ENCODE results near the gene PRR19. TPM values are rescaled to one million over a fixed set of nuclear protein-coding genes. Genes with fewer than 3 reads are reported as not detected.

PRR19 gene
- total RNA-seq, 1 experiment from 2014 or later = 2.3 TPM

DNA sequence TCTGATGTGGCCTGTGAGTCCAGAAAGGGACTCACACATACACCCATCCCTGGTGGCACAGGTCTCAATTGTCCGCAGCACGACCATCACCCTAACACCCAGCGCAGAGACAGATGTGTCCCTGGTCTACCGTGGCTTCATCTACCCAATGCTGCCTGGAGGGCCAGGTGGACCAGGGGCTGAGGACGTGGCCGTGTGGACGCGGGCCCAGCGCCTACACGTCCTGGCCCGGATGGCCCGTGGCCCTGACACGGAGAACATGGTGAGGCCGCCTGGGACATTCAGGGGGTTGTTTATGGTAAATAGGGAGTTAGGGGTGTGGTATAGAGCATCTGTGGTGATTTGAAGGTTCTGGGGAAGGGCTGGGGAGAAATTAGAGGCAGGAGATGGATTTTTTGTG is 46.3 kb downstream of the PRR19 start:
- DNase-seq (ENCODE audit: low read depth) = no peak

DNA sequence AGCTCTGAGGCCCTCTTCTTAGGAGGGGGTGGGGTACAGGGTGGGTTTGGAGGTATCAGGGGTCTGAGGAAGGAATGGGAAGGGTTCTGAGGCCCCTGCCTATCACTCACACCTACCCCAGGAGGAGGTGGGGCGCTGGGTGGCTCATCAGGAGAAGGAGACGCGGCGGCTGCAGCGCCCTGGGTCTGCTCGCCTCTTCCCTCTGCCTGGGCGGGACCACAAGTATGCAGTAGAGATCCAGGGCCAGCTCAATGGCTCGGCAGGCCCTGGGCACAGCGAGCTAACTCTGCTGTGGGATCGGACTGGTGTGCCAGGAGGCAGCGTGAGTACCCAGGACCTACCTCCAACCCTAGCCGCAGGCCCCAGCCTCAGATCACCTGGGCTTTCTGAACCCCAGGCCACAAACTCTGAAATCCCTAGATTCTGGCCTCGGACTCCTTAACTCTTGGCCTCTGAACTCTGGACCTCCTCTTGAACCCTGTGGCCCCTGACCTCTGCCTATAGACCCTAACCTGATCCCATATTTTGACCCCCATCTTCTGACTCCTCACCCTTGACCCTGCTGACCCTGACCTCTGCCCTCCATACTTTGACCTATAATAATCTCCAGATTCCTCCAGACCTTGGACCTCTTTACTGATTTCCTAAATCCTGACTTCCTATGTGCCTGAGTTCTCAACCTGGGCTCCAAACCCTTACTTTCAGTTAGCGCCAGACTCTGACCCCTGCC is 47.6 kb downstream of the PRR19 start:
- DNase-seq (ENCODE audit: low read depth) = no peak

DNA sequence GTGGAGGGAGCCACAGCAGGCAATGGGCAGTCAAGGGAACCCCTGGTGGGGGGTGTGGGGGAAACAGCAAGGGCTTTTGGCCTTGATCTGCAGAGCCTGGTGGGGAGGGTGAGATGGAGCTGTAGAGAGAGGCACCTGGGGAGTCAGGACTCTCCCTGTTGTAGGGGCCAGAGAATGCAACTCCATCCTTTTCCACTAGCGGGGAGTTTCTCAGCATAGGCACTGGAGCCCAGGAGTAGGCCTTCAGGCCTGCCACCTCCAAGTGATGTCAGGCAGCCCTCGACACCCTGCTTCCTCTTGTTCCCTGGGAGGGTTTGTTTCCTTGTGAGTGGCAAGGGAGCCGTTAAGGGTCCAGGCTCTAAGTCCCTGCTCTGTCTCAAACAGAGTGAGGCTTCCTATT is 48.5 kb downstream of the PRR19 start:
- no peak for DNase-seq (ENCODE audit: low read depth)

DNA sequence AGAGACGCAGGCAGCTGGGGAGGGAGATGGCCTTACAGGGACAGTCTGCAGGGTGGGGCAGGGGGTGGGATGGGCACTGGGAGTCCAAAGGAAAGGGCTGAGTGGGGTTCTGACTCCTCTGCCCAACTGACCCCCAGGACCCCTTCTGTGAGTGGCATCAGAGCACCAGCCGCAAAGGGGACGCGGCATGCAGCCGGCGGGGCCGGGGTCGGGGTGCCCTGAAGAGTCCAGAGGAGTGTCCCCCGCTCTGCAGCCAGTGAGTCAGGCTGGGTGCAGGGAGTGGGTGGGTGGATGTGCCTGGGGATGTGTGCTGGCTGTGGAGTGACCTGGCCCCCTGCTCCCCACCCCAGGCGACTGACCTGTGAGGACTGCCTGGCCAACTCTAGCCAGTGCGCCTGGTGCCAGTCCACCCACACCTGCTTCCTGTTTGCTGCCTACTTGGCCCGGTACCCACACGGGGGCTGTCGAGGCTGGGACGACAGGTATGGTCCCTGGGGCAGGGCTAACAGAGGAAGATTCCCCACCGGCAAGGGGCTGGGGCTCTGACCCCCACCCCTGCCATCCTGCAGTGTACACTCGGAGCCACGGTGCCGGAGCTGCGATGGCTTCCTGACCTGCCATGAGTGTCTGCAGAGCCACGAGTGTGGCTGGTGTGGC is 49.3 kb downstream of the PRR19 start:
- no peak for DNase-seq (ENCODE audit: low read depth)

DNA sequence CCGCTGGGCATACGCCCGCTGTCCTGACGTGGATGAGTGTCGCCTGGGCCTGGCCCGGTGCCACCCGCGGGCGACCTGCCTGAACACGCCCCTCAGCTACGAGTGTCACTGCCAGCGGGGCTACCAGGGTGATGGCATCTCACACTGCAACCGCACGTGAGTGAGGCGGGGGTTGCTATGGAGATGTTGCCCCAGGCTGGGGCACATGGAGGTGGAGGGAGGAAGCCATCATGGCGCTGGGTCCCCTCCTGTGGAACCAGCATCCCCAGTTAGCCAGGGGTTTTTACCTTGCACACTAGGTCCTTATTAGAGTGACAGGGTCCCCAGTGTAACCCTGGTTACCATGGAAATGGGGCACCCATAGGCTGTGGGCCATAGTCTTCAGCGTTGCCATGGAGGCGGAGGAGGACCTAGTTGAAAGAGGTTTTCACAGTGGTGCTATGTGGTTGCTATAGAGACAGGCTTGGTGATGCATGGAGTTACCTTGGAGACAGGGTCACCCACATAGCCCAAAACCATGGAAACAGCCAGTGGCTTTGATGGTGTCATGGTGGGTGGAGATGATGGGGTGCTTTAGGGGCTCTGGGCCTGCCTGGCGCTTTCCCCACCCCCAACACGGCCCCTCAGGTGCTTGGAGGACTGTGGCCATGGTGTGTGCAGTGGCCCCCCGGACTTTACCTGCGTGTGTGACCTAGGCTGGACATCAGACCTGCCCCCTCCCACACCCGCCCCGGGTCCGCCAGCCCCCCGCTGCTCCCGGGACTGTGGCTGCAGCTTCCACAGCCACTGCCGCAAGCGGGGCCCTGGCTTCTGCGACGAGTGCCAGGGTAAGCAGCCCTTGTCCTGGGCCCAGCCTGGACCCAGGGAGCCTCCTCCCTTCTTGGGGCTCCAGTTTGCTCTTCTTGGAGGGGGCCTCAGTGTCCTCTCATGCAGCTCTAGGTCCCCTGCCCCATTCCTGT is 50.6 kb downstream of the PRR19 start:
- DNase-seq (ENCODE audit: low read depth) = peak; percentile 36

DNA sequence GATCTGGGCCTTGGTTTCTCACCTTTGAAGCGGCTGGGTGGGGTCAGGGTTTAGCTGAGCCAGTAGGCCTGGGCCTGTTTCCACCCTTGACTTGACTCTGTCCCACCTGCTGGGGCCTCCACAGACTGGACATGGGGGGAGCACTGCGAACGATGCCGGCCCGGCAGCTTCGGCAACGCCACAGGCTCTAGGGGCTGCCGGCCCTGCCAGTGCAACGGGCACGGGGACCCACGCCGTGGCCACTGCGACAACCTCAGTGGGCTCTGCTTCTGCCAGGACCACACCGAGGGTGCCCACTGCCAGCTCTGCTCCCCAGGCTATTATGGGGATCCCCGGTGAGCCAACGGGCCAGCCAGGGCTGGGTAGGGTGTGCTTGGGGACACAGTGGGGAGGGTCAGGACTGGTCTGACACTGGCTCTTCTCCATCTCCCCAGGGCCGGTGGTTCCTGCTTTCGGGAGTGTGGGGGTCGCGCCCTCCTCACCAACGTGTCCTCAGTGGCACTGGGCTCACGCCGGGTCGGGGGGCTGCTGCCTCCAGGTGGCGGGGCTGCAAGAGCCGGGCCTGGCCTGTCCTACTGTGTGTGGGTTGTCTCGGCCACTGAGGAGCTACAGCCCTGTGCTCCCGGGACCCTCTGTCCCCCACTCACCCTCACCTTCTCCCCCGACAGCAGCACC is 51.5 kb downstream of the PRR19 start:
- no peak for DNase-seq (ENCODE audit: low read depth)

DNA sequence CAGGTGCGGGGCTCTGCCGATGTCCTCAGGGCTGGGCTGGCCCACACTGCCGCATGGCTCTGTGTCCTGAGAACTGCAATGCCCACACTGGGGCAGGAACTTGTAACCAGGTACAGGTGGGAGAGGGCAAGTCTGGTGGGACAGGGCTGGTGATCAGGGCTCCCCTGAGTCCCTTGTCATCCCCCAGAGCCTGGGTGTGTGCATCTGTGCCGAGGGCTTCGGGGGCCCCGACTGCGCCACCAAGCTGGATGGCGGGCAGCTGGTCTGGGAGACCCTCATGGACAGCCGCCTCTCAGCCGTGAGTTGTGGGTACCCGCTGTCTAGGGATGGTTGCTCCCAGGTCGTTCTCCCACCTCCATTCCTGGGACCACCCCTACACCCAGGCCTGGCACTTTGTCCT is 54.0 kb downstream of the PRR19 start:
- no peak for DNase-seq (ENCODE audit: low read depth)

DNA sequence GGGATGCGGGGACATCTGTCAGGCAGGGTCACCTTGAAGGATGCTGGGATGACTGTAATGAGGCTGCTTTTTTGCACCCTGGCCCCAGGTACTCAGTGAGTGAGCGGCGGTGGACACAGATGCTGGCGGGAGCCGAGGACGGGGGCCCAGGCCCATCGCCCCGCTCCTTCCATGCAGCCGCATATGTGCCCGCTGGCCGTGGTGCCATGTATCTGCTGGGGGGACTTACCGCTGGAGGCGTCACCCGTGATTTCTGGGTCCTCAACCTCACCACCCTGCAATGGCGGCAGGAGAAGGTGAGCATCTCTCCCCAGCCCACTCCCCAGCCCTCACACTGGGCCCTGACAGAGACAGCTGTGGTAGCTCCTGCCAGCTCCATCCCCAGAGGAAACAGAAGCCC is 54.8 kb downstream of the PRR19 start:
- DNase-seq (ENCODE audit: low read depth) = no peak

DNA sequence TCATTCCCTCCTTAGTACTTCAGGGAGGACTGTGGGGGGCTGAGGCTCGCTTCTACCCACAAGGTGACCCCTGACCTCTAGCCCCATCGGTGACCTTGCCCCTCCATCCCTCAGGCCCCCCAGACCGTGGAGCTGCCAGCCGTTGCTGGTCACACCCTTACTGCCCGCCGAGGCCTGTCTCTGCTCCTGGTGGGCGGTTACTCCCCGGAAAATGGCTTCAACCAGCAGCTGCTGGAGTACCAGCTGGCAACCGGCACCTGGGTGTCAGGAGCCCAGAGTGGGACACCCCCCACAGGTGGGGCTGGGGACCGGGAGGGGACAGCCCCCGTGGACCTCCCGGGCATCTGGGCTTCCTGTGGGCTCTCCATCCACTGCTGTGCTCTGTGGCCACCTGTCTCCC is 55.4 kb downstream of the PRR19 start:
- no peak for DNase-seq (ENCODE audit: low read depth)

Other genes with a start within 250 kb of the PRR19 start
- gene GRIK5, start 231.9 kb upstream of the PRR19 start, total RNA-seq (2014; rRNA removed) = 0.06 TPM in 2 replicates
- gene ZNF574, start 226.0 kb upstream of the PRR19 start, total RNA-seq (2014; rRNA removed) = 23.3 and 26.2 TPM in 2 replicates
- 0.06 TPM in 1 of 2 replicates, not detected in the other for gene POU2F2, start 169.7 kb upstream of the PRR19 start, total RNA-seq (2014; rRNA removed)
- gene DEDD2, start 84.5 kb upstream of the PRR19 start, total RNA-seq (2014; rRNA removed) = 26.2 and 27.2 TPM in 2 replicates
- 7.2 and 7.8 TPM in 2 replicates for gene ZNF526, start 81.8 kb upstream of the PRR19 start, total RNA-seq (2014; rRNA removed)
- 32.5 and 33.7 TPM in 2 replicates for gene GSK3A, start 59.5 kb upstream of the PRR19 start, total RNA-seq (2014; rRNA removed)
- 49.1 and 56.2 TPM in 2 replicates for gene ERF, start 47.0 kb upstream of the PRR19 start, total RNA-seq (2014; rRNA removed)
- 28.6 and 30.5 TPM in 2 replicates for gene CIC, start 32.9 kb upstream of the PRR19 start, total RNA-seq (2014; rRNA removed)
- gene PAFAH1B3, start 492 bp downstream of the PRR19 start, total RNA-seq (2014; rRNA removed) = 85.3 and 99.0 TPM in 2 replicates
- gene TMEM145, start 11.2 kb downstream of the PRR19 start, total RNA-seq (2014; rRNA removed) = 1.7 TPM in 1 of 2 replicates, not detected in the other
- 19.6 and 20.2 TPM in 2 replicates for gene MEGF8, start 23.5 kb downstream of the PRR19 start, total RNA-seq (2014; rRNA removed)
- gene CNFN, start 88.2 kb downstream of the PRR19 start, total RNA-seq (2014; rRNA removed) = not detected in 2 replicates
- gene LIPE, start 125.3 kb downstream of the PRR19 start, total RNA-seq (2014; rRNA removed) = 2.8 and 3.6 TPM in 2 replicates
- not detected in 2 replicates for gene CXCL17, start 140.8 kb downstream of the PRR19 start, total RNA-seq (2014; rRNA removed)
- gene CEACAM1, start 226.3 kb downstream of the PRR19 start, total RNA-seq (2014; rRNA removed) = not detected in 2 replicates

Data from LHCN-M2 (cell line).